BE2C (cell line): ENCODE data around the gene SLAIN2.
"Not testable (repeated sequence)": the region's sequence is repeated elsewhere in the genome, so short reads cannot be mapped to it uniquely, and the experiment has no call there.

Experiments used
- DNase-seq: peaks from one replicate; pipeline ENCODE4 v3.0.0-alpha.2; 2020
- H3K27me3 ChIP-seq: fragments of 250-450 bp; sonication (Bioruptor Pico); 2 replicates; pipeline ENCODE4 v1.5.1; 2020; ENCODE audit warnings: mild to moderate bottlenecking
- H3K36me3 ChIP-seq: fragments of 250-450 bp; sonication (Bioruptor Pico); 2 replicates; pipeline ENCODE4 v1.5.1; 2020; ENCODE audit warnings: mild to moderate bottlenecking
- H3K4me1 ChIP-seq: fragments of 250-450 bp; sonication (Bioruptor Pico); 2 replicates; pipeline ENCODE4 v1.5.1; 2020
- H3K4me3 ChIP-seq: 2 replicates; pipeline ENCODE4 v1.5.1; 2011; ENCODE audit warnings: low read depth, low read length
- H3K9me3 ChIP-seq: fragments of 250-450 bp; sonication (Bioruptor Pico); 2 replicates; pipeline ENCODE4 v1.5.1; 2020
- CTCF ChIP-seq: IDR thresholded peaks from 2 replicates; pipeline ENCODE4 v1.5.1; 2012; ENCODE audit warnings: mild to moderate bottlenecking, low read depth, low read length

The SLAIN2 gene

GRCh38 chr4:48428926-48429325 lies 87.6 kb downstream of the SLAIN2 start:
- H3K27me3 ChIP-seq, result no peaks in the 10 kb centered on the region
- no peaks in the 10 kb centered on the region for H3K4me1 ChIP-seq
- H3K36me3 ChIP-seq, result no peaks in the 10 kb centered on the region
- no peak overlapping the region for H3K4me3 ChIP-seq
- no peak for TF ChIP-seq CTCF
- DNase-seq, result no peak
- no peaks in the 10 kb centered on the region for H3K9me3 ChIP-seq

- TF ChIP-seq CTCF, result no peak
- Histone ChIP-seq H3K9me3 (no peaks in the 10 kb centered on the region), H3K4me3 (no peak overlapping the region), H3K27me3 (no peaks in the 10 kb centered on the region), H3K36me3 (no peaks in the 10 kb centered on the region), H3K4me1 (no peaks in the 10 kb centered on the region)
- DNase-seq, result no peak
Measured at GRCh38 chr4:48429709-48430474, 88.6 kb downstream of the SLAIN2 start.

- no peak for TF ChIP-seq CTCF
- Histone ChIP-seq H3K4me1 (no peaks in the 10 kb centered on the region), H3K9me3 (no peaks in the 10 kb centered on the region), H3K27me3 (no peaks in the 10 kb centered on the region), H3K4me3 (no peak overlapping the region), H3K36me3 (no peaks in the 10 kb centered on the region)
- no peak for DNase-seq
Measured at GRCh38 chr4:48431401-48431800, 90.1 kb downstream of the SLAIN2 start.

GRCh38 chr4:48432017-48432416 lies 90.7 kb downstream of the SLAIN2 start:
- Histone ChIP-seq H3K36me3 (no peaks in the 10 kb centered on the region), H3K9me3 (no peaks in the 10 kb centered on the region), H3K4me1 (no peaks in the 10 kb centered on the region), H3K27me3 (no peaks in the 10 kb centered on the region), H3K4me3 (no peak overlapping the region)
- TF ChIP-seq CTCF, result no peak
- no peak for DNase-seq

GRCh38 chr4:48436318-48436717 lies 95.0 kb downstream of the SLAIN2 start:
- H3K27me3 ChIP-seq, result no peaks in the 10 kb centered on the region
- no peaks in the 10 kb centered on the region for H3K9me3 ChIP-seq
- H3K36me3 ChIP-seq, result no peaks in the 10 kb centered on the region
- TF ChIP-seq CTCF, result no peak
- no peak overlapping the region for H3K4me3 ChIP-seq
- H3K4me1 ChIP-seq, result no peaks in the 10 kb centered on the region
- no peak for DNase-seq

- Histone ChIP-seq H3K4me3 (no peak overlapping the region), H3K9me3 (no peaks in the 10 kb centered on the region), H3K27me3 (no peaks in the 10 kb centered on the region), H3K36me3 (no peaks in the 10 kb centered on the region), H3K4me1 (no peaks in the 10 kb centered on the region)
- no peak for TF ChIP-seq CTCF
- no peak for DNase-seq
Measured at GRCh38 chr4:48439988-48440387, 98.7 kb downstream of the SLAIN2 start.

GRCh38 chr4:48440914-48441313 lies 99.6 kb downstream of the SLAIN2 start:
- H3K9me3 ChIP-seq, H3K4me1 ChIP-seq, DNase-seq, H3K27me3 ChIP-seq, H3K36me3 ChIP-seq, H3K4me3 ChIP-seq: not testable (repeated sequence)
